Duodenal mucosa (tissue), 2 donors: ENCODE data around the gene JAK1.

Experiments used
- H3K27ac ChIP-seq: one replicate; pipeline ENCODE4 v1.7.0; 2013; ENCODE audit warnings: low read depth, low read length
- H3K27me3 ChIP-seq, 2 donors: one replicate each; pipeline ENCODE4 v1.7.0; 2013; ENCODE audit warnings: low read length in 2 of 2, control low read depth in 1 of 2; ENCODE audit not compliant: insufficient read depth in 2 of 2, control insufficient read depth in 1 of 2
- H3K36me3 ChIP-seq, 2 donors: one replicate each; pipeline ENCODE4 v1.7.0; 2013; ENCODE audit warnings: low read length in 2 of 2, control low read depth in 1 of 2; ENCODE audit not compliant: insufficient read depth in 2 of 2, control insufficient read depth in 1 of 2
- H3K4me1 ChIP-seq, 2 donors: one replicate each; pipeline ENCODE4 v1.7.0; 2013; ENCODE audit warnings: low read length in 2 of 2, control low read depth in 1 of 2; ENCODE audit not compliant: insufficient read depth in 2 of 2, control insufficient read depth in 1 of 2
- H3K4me3 ChIP-seq, 2 donors: one replicate each; pipeline ENCODE4 v1.7.0; 2013; ENCODE audit warnings: low read length in 2 of 2, low read depth in 1 of 2
- H3K9ac ChIP-seq, 2 donors: one replicate each; pipeline ENCODE4 v1.7.0; 2013; ENCODE audit warnings: low read length in 2 of 2, low read depth in 1 of 2
- H3K9me3 ChIP-seq, 2 donors: one replicate each; pipeline ENCODE4 v1.7.0; 2013; ENCODE audit warnings: low read length in 2 of 2, control low read depth in 1 of 2; ENCODE audit not compliant: control insufficient read depth in 1 of 2

JAK1 gene

GRCh38 chr1:64875101-64875500, 91.2 kb downstream of the JAK1 start:
- H3K27ac ChIP-seq, result no peak overlapping the region
- H3K27me3 ChIP-seq, result no peaks in the 10 kb centered on the region
- no peaks in the 10 kb centered on the region for H3K9me3 ChIP-seq
- no peak overlapping the region for H3K9ac ChIP-seq
- H3K4me3 ChIP-seq, result no peak overlapping the region
- peaks cover 34 to 68% of the 10 kb centered on the region in 2 donors for H3K36me3 ChIP-seq
- H3K4me1 ChIP-seq, result no peaks in the 10 kb centered on the region

GRCh38 chr1:64874666-64875065, 91.7 kb downstream of the JAK1 start:
- no peak overlapping the region for H3K27ac ChIP-seq
- no peak overlapping the region for H3K9ac ChIP-seq
- H3K9me3 ChIP-seq, result no peaks in the 10 kb centered on the region
- H3K27me3 ChIP-seq, result no peaks in the 10 kb centered on the region
- H3K4me3 ChIP-seq, result no peak overlapping the region
- H3K36me3 ChIP-seq, result peaks cover 34 to 73% of the 10 kb centered on the region in 2 donors
- H3K4me1 ChIP-seq, result no peaks in the 10 kb centered on the region

DNA sequence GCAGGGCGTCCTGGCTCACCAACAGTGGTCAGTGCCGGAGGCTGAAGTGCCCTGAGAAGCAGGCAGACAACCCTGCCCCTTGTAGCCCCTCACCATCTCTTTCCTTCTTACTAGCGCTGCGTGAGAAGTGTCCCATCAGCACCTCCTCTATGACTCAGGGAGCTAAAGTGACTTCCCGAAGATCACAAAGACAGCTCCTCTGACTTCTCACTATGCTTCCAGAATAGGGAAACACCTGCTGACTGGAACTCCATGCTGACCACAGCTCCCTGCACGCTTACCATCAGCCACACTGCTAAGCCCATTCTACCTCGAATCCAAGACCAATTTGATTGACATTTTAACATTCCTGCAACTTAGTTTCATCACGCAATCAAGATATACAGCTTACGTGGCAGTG, 92.8 kb downstream of the JAK1 start:
- Histone ChIP-seq H3K36me3 (peaks cover 37 to 78% of the 10 kb centered on the region in 2 donors), H3K4me1 (no peaks in the 10 kb centered on the region)

GRCh38 chr1:64872067-64872466, 94.3 kb downstream of the JAK1 start:
- H3K36me3 ChIP-seq, result peaks cover 40 to 81% of the 10 kb centered on the region in 2 donors
- no peaks in the 10 kb centered on the region for H3K9me3 ChIP-seq
- no peak overlapping the region for H3K9ac ChIP-seq
- H3K4me1 ChIP-seq, result no peaks in the 10 kb centered on the region
- H3K27ac ChIP-seq, result no peak overlapping the region
- no peak overlapping the region for H3K4me3 ChIP-seq
- H3K27me3 ChIP-seq, result no peaks in the 10 kb centered on the region

More for the DNA sequence above, 92.8 kb downstream of the JAK1 start:
- no peak overlapping the region for H3K9ac ChIP-seq
- H3K9me3 ChIP-seq, result no peaks in the 10 kb centered on the region
- no peaks in the 10 kb centered on the region for H3K27me3 ChIP-seq
- no peak overlapping the region for H3K4me3 ChIP-seq
- no peak overlapping the region for H3K27ac ChIP-seq

DNA sequence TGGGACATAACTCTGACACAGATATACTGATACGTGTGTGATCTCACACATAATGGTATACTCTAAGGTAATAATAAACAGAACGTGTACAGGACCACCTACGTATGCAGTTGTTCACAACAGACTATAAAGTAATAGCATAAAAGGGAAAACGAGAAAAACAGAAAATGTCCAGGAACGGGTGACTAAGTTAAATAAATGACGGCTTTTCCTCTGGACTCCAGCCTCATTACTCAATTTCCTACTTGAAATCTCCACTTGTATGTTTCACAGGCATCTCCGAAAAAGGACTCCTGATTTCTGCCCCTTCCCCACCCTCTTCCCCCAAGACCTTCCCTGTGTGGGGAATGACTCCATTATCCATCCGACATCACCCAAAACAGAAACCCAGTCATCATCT, 95.1 kb downstream of the JAK1 start:
- H3K36me3 ChIP-seq, result peaks cover 44 to 82% of the 10 kb centered on the region in 2 donors
- H3K27me3 ChIP-seq, result no peaks in the 10 kb centered on the region
- H3K4me1 ChIP-seq, result no peaks in the 10 kb centered on the region
- no peaks in the 10 kb centered on the region for H3K9me3 ChIP-seq
- no peak overlapping the region for H3K4me3 ChIP-seq
- no peak overlapping the region for H3K27ac ChIP-seq
- H3K9ac ChIP-seq, result no peak overlapping the region

GRCh38 chr1:64867266-64867665, 99.1 kb downstream of the JAK1 start:
- no peak overlapping the region for H3K9ac ChIP-seq
- H3K36me3 ChIP-seq, result peaks cover 30 to 68% of the 10 kb centered on the region in 2 donors
- H3K9me3 ChIP-seq, result no peaks in the 10 kb centered on the region

GRCh38 chr1:64866689-64867088, 99.7 kb downstream of the JAK1 start:
- H3K27ac ChIP-seq, result no peak overlapping the region
- peaks cover 0 to 11% of the 10 kb centered on the region in 2 donors for H3K4me1 ChIP-seq
- no peaks in the 10 kb centered on the region for H3K27me3 ChIP-seq
- H3K36me3 ChIP-seq, result peaks cover 26 to 67% of the 10 kb centered on the region in 2 donors
- H3K9ac ChIP-seq, result no peak overlapping the region
- no peaks in the 10 kb centered on the region for H3K9me3 ChIP-seq
- no peak overlapping the region for H3K4me3 ChIP-seq

More at GRCh38 chr1:64867266-64867665, 99.1 kb downstream of the JAK1 start:
- Histone ChIP-seq H3K4me3 (no peak overlapping the region), H3K4me1 (peaks cover 0 to 11% of the 10 kb centered on the region in 2 donors), H3K27ac (no peak overlapping the region), H3K27me3 (no peaks in the 10 kb centered on the region)

- H3K4me3 ChIP-seq, result no peak overlapping the region
- H3K4me1 ChIP-seq, result peaks cover 0 to 11% of the 10 kb centered on the region in 2 donors
- H3K27me3 ChIP-seq, result no peaks in the 10 kb centered on the region
- no peak overlapping the region for H3K27ac ChIP-seq
- no peaks in the 10 kb centered on the region for H3K9me3 ChIP-seq
- H3K9ac ChIP-seq, result no peak overlapping the region
- peaks cover 24 to 73% of the 10 kb centered on the region in 2 donors for H3K36me3 ChIP-seq
Measured at GRCh38 chr1:64865105-64865757, 101.1 kb downstream of the JAK1 start.

- peaks cover 19 to 72% of the 10 kb centered on the region in 2 donors for H3K36me3 ChIP-seq
- peak overlapping the region in 1 of 2 donors; percentile 7 for H3K9ac ChIP-seq
- H3K27ac ChIP-seq, result no peak overlapping the region
Measured at GRCh38 chr1:64864018-64864940, 102.1 kb downstream of the JAK1 start.

DNA sequence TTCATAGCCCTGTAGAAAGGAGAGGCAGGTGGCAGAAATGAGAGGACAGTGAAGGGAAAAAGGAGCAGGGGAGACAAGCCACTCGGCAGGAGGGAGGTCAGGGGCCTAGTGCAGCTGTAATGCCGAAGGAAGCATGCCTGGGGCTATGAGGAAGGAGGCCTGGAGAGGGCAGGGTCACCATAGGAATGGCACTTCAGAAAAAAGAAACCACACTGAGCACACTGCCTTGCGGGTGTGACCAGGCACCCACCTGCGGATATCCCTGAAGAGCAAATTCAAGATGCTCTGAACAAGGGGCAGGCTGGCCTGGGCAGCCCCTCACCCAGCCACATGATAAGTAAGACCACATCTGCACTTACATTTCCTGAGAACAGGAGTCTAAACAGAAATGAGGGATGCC, 104.7 kb downstream of the JAK1 start:
- Histone ChIP-seq H3K4me1 (peaks cover 0 to 11% of the 10 kb centered on the region in 2 donors), H3K4me3 (no peak overlapping the region), H3K27me3 (no peaks in the 10 kb centered on the region), H3K9me3 (no peaks in the 10 kb centered on the region), H3K9ac (no peak overlapping the region), H3K36me3 (peaks cover 29 to 75% of the 10 kb centered on the region in 2 donors), H3K27ac (no peak overlapping the region)

More at GRCh38 chr1:64864018-64864940, 102.1 kb downstream of the JAK1 start:
- H3K9me3 ChIP-seq, result no peaks in the 10 kb centered on the region
- H3K4me1 ChIP-seq, result peaks cover 0 to 11% of the 10 kb centered on the region in 2 donors
- no peaks in the 10 kb centered on the region for H3K27me3 ChIP-seq
- H3K4me3 ChIP-seq, result no peak overlapping the region
